GM23338 (cell line): Measurements from ENCODE around the gene HDHD3. TPM values are rescaled to one million over a fixed set of nuclear protein-coding genes. Genes with fewer than 3 reads are reported as not detected.

Experiments
- ATAC-seq: fragments of 200-7000 bp; cut with Tn5 transposase; 3 replicates; pipeline ENCODE4 v1.9.1; 2020
- DNase-seq: peaks from one replicate; pipeline ENCODE4 v3.0.0-alpha.2; 2015; ENCODE audit warnings: low spot score
- H2AFZ ChIP-seq: fragments of 200-600 bp; sonication (generic); 2 replicates; pipeline ENCODE4 v1.8.0; 2016; ENCODE audit warnings: antibody characterized with exemption, mild to moderate bottlenecking, moderate library complexity
- H3F3A ChIP-seq: fragments of 200-600 bp; sonication (generic); replicated peaks from 2 replicates; pipeline ENCODE4 v1.8.0; 2017; ENCODE audit warnings: antibody characterized with exemption, mixed run types, low read depth
- H3K27ac ChIP-seq: fragments of 200-600 bp; sonication (generic); 2 replicates; pipeline ENCODE4 v1.6.1; 2016; ENCODE audit warnings: low read depth
- H3K27me3 ChIP-seq: fragments of 200-600 bp; sonication (generic); 2 replicates; pipeline ENCODE4 v1.8.0; 2016; ENCODE audit warnings: mild to moderate bottlenecking, mixed run types, moderate library complexity; ENCODE audit not compliant: insufficient read depth
- H3K36me3 ChIP-seq: fragments of 200-600 bp; sonication (generic); 2 replicates; pipeline ENCODE4 v1.8.0; 2016; ENCODE audit warnings: mild to moderate bottlenecking; ENCODE audit not compliant: insufficient read depth
- H3K4me1 ChIP-seq: fragments of 200-600 bp; sonication (generic); 2 replicates; pipeline ENCODE4 v1.8.0; 2016; ENCODE audit warnings: mild to moderate bottlenecking, moderate library complexity; ENCODE audit not compliant: insufficient read depth
- H3K4me2 ChIP-seq: fragments of 200-600 bp; sonication (generic); 2 replicates; pipeline ENCODE4 v1.7.1; 2017; ENCODE audit warnings: mixed run types
- H3K4me3 ChIP-seq: fragments of 200-600 bp; sonication (generic); 2 replicates; pipeline ENCODE4 v1.6.1; 2016; ENCODE audit warnings: mixed run types
- H3K79me2 ChIP-seq: fragments of 200-600 bp; sonication (generic); replicated peaks from 2 replicates; pipeline ENCODE4 v1.8.0; 2017; ENCODE audit warnings: mild to moderate bottlenecking; ENCODE audit not compliant: insufficient read depth
- H3K9me2 ChIP-seq: fragments of 200-600 bp; sonication (generic); 2 replicates; pipeline ENCODE4 v1.8.0; 2017; ENCODE audit not compliant: insufficient read depth
- H4K20me1 ChIP-seq: fragments of 200-600 bp; sonication (generic); replicated peaks from 2 replicates; pipeline ENCODE4 v1.8.0; 2017; ENCODE audit warnings: mild to moderate bottlenecking; ENCODE audit not compliant: insufficient read depth
- H3K27ac Mint-ChIP-seq: 2 replicates; pipeline ENCODE4 v1.8.0; 2020; ENCODE audit warnings: inconsistent platforms, mild to moderate bottlenecking, moderate library complexity, mixed read lengths
- H3K27me3 Mint-ChIP-seq: 3 replicates; pipeline ENCODE4 v1.8.0; 2022; ENCODE audit warnings: low read depth, mild to moderate bottlenecking, moderate library complexity, mixed read lengths, inconsistent platforms; ENCODE audit not compliant: insufficient read depth, poor library complexity
- H3K36me3 Mint-ChIP-seq: 3 replicates; pipeline ENCODE4 v1.8.0; 2021; ENCODE audit warnings: low read depth, mild to moderate bottlenecking, inconsistent platforms, moderate library complexity, mixed read lengths
- H3K4me1 Mint-ChIP-seq: 3 replicates; pipeline ENCODE4 v1.8.0; 2020; ENCODE audit warnings: mild to moderate bottlenecking, inconsistent platforms, mixed read lengths
- H3K4me3 Mint-ChIP-seq: 3 replicates; pipeline ENCODE4 v1.8.0; 2021; ENCODE audit warnings: moderate library complexity, mild to moderate bottlenecking, inconsistent platforms, mixed read lengths
- H3K9me3 Mint-ChIP-seq: 3 replicates; pipeline ENCODE4 v1.8.0; 2020; ENCODE audit warnings: moderate library complexity, mild to moderate bottlenecking, inconsistent platforms, mixed read lengths
- CTCF ChIP-seq, 2 experiments: fragments of 200-600 bp in 1 of 2; sonication (generic) in 1 of 2; conservative IDR thresholded peaks; 2 replicates each; pipeline versions ENCODE4 v1.5.1 to v1.6.1; 2016 to 2017; ENCODE audit warnings: antibody characterized with exemption in 2 of 2, low read depth in 2 of 2, mild to moderate bottlenecking in 2 of 2, moderate library complexity in 1 of 2
- ETS1 ChIP-seq: IDR thresholded peaks from 2 replicates; pipeline ENCODE4 v1.6.1; 2016; ENCODE audit warnings: antibody characterized with exemption
- JUNB ChIP-seq: IDR thresholded peaks from one replicate; pipeline ENCODE4 v1.6.1; 2016; ENCODE audit warnings: antibody characterized with exemption; ENCODE audit not compliant: unreplicated experiment
- polyA plus RNA-seq: library from polyadenylated mRNA; unstranded; fragments of >200 nt; fragmentation: Nextera tagmentation; extraction: Ambion mirVana; gene quantifications from 2 replicates; pipeline ENCODE4 v1.2.1, GENCODE V29; 2016
- total RNA-seq: library from RNA; depleted of rRNA; stranded (reverse); fragments of >200 nt; shearing (Covaris generic); gene quantifications from 2 replicates; pipeline ENCODE4 v1.2.3, GENCODE V29; 2014

The HDHD3 gene
- total and polyA plus RNA-seq, 2 experiments from 2014 or later = 9.5 to 17.7 TPM

GRCh38 chr9:113421726-113422125 lies 44.9 kb upstream of the HDHD3 start (continued):
- no peak for TF ChIP-seq CTCF (conservative IDR thresholded peaks at IDR 0.05; ENCODE audit: low read depth in 2 of 2)
- TF ChIP-seq ETS1 = no peak

GRCh38 chr9:113417370-113417769 lies 40.6 kb upstream of the HDHD3 start:
- no peak for TF ChIP-seq ETS1
- peak; percentile 12 to 32; a peak in 2 of 4 replicates for TF ChIP-seq CTCF (conservative IDR thresholded peaks at IDR 0.05; ENCODE audit: low read depth in 2 of 2)
- H3K4me1 ChIP-seq = no peaks in the 10 kb centered on the region
- no peaks in the 10 kb centered on the region for H3K79me2 ChIP-seq
- H3K4me2 ChIP-seq = no peak overlapping the region
- no peaks in the 10 kb centered on the region for H3F3A ChIP-seq
- H3K27ac ChIP-seq = no peak overlapping the region
- Mint-ChIP-seq H3K4me3 (no peak overlapping the region), H3K4me1 (no peaks in the 10 kb centered on the region), H3K27me3 (no peaks in the 10 kb centered on the region), H3K36me3 (no peaks in the 10 kb centered on the region), H3K27ac (no peak overlapping the region), H3K9me3 (no peaks in the 10 kb centered on the region)
- no peak overlapping the region for H2AFZ ChIP-seq
- H3K9me2 ChIP-seq = no peaks in the 10 kb centered on the region
- ATAC-seq (no peak), DNase-seq (no peak)
- no peaks in the 10 kb centered on the region for H3K27me3 ChIP-seq
- H3K36me3 ChIP-seq = no peaks in the 10 kb centered on the region
- H3K4me3 ChIP-seq = no peak overlapping the region
- H4K20me1 ChIP-seq = no peaks in the 10 kb centered on the region

- H3K27me3 ChIP-seq = no peaks in the 10 kb centered on the region
- H3K36me3 ChIP-seq = no peaks in the 10 kb centered on the region
- Mint-ChIP-seq H3K36me3 (no peaks in the 10 kb centered on the region), H3K9me3 (no peaks in the 10 kb centered on the region), H3K4me1 (peaks cover 4% of the 10 kb centered on the region; the same call in 2 of the 3 replicates), H3K4me3 (no peak overlapping the region), H3K27ac (no peak overlapping the region), H3K27me3 (no peaks in the 10 kb centered on the region)
- no peak overlapping the region for H3K4me2 ChIP-seq
- ATAC-seq (no peak), DNase-seq (no peak)
- H3K4me1 ChIP-seq = 0 out of 2 replicates have a peak, but pooled peaks cover 4% of the 10 kb centered on the region
- H4K20me1 ChIP-seq = no peaks in the 10 kb centered on the region
- H3K27ac ChIP-seq = no peak overlapping the region
- H3K9me2 ChIP-seq = no peaks in the 10 kb centered on the region
- H3K79me2 ChIP-seq = no peaks in the 10 kb centered on the region
- no peaks in the 10 kb centered on the region for H3F3A ChIP-seq
- no peak overlapping the region for H3K4me3 ChIP-seq
- H2AFZ ChIP-seq = peak overlapping the region; percentile 49; the same call in 1 of the 2 replicates
- TF ChIP-seq JUNB = no peak
Observed at GRCh38 chr9:113416149-113416721, 39.4 kb upstream of the HDHD3 start.
